ENCODE data around the gene MTMR11. TPM values are rescaled to one million over a fixed set of nuclear protein-coding genes. Genes with fewer than 3 reads are reported as not detected.

MTMR11 gene
- total and polyA plus RNA-seq, 11 donors = 1.6 to 4.5 (median 2.1) TPM

DNA sequence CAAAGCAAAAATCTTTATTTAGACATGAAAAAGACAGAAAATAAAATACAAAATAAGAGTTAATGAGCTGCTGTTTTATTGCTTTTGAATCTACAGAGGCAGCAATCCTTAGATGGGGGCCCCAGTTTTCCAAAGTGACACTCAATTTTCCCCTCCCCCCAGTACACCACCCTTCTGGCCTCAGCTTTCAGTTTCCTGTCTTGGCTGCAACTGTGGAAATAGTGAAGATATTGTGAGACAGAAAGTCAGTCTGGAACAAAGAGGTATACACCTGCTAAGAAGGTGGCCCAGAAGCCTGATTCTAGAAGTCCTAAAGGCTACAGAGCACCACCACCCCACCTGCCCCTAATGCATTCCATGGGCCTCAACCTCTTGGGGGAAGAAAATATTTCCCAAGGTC is 1.1 kb upstream of the MTMR11 start:
- H3K9me3 ChIP-seq = no peaks in the 10 kb centered on the region
- H3K4me3 ChIP-seq = peak overlapping the region in 2 of 12 donors; percentile 55 to 68
- H3K27ac ChIP-seq = peak overlapping the region in 8 of 12 donors; percentile 12 to 88 (median 57)
- ATAC-seq (peak in 2 of 4 donors; percentile 19 to 42), DNase-seq (no peak)
- no peaks in the 10 kb centered on the region for H3K27me3 ChIP-seq
- TF ChIP-seq, protein P1, sequence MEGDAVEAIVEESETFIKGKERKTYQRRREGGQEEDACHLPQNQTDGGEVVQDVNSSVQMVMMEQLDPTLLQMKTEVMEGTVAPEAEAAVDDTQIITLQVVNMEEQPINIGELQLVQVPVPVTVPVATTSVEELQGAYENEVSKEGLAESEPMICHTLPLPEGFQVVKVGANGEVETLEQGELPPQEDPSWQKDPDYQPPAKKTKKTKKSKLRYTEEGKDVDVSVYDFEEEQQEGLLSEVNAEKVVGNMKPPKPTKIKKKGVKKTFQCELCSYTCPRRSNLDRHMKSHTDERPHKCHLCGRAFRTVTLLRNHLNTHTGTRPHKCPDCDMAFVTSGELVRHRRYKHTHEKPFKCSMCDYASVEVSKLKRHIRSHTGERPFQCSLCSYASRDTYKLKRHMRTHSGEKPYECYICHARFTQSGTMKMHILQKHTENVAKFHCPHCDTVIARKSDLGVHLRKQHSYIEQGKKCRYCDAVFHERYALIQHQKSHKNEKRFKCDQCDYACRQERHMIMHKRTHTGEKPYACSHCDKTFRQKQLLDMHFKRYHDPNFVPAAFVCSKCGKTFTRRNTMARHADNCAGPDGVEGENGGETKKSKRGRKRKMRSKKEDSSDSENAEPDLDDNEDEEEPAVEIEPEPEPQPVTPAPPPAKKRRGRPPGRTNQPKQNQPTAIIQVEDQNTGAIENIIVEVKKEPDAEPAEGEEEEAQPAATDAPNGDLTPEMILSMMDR (IDR thresholded peaks at IDR 0.05) = no peak
- no peak for TF ChIP-seq POLR2A (IDR thresholded peaks at IDR 0.05)
- intact Hi-C loops (cut with DNase I) = loop anchor here in 1 of 10 donors (5.0 kb wide), 1 partner anchor 40 kb away; the partner anchor contains the start of gene BOLA1
- peaks cover 0 to 50% (median 38%) of the 10 kb centered on the region in 12 donors for H3K4me1 ChIP-seq
- peaks cover 0 to 12% (median 0%) of the 10 kb centered on the region in 9 donors for H3K36me3 ChIP-seq

DNA sequence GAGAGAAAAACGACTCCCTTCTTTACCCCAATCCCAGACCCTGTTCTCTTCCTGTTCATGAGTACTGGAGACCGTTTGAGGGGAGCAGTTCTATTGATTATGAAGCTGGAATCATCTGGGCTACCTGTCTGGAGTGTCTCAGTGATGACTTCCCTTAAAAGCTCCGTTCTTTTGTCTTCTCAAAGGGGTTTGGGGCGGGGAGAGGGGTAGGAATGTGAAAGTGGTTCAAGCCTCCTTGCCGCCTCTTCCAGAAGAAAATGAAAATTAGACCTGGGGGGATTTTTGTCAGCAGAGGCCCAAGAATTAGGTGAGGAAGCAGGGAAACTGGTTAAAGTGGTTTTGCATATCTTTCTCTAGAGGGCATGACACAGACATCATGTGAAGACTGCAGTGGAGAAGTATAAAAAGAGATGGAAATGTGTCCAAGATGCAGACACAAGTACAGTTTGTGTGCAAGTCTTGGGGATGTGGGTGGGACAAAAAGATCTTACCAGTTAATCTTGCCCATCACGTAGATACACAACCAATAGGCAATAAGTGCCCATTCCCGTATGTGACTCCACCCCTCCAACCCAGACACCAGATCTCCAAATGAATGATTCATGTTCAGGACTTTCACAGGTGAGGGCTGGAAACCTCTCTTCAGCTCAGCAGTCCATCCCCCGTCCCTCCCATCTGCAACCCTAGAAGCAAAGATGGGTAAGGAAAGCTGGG is 470 bp upstream of the MTMR11 start:
- 26 to 40% (median 31%) methylated on average over 8 of the region's 8 CpGs for WGBS, 4 donors
- TF ChIP-seq POLR2A (IDR thresholded peaks at IDR 0.05) = no peak
- TF ChIP-seq, protein P1 (IDR thresholded peaks at IDR 0.05) = no peak
- Histone ChIP-seq H3K27ac (peak overlapping the region in 9 of 12 donors; percentile 10 to 88 (median 59)), H3K4me3 (peak overlapping the region; percentile 22 to 73 (median 55)), H3K27me3 (no peaks in the 10 kb centered on the region), H3K36me3 (peaks cover 0 to 16% (median 0%) of the 10 kb centered on the region in 9 donors), H3K4me1 (peaks cover 0 to 44% (median 35%) of the 10 kb centered on the region in 12 donors), H3K9me3 (no peaks in the 10 kb centered on the region)
- intact Hi-C loops (cut with DNase I) = loop anchor here in 1 of 10 donors (5.0 kb wide), 1 partner anchor 40 kb away; the partner anchor contains the start of gene BOLA1
- DNase-seq (no peak), ATAC-seq (no peak)

DNA sequence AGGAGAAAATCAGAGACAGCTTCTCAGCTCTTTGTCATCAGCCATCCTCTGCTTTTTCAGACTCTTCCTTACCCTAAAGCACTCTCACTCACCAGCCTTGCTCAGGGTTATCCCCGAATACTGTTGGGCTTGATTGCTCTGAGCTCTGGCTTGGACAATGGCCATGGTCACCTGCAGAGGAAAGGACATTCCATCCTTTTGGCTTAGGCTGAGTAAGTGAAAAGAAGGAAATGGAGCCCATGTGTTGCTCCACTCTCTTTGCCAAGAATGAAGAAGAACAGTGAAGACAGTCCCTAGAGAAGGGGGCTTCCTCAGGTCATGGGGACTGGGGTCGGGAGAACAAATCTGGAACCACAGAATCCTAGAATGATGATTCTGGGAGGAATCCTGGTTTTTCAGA is 2.3 kb downstream of the MTMR11 start:
- Histone ChIP-seq H3K4me3 (no peak overlapping the region), H3K4me1 (peaks cover 0 to 42% (median 29%) of the 10 kb centered on the region in 12 donors)
- WGBS, 4 donors = 39 to 67% (median 61%) methylated on average over 2 of the region's 2 CpGs

DNA sequence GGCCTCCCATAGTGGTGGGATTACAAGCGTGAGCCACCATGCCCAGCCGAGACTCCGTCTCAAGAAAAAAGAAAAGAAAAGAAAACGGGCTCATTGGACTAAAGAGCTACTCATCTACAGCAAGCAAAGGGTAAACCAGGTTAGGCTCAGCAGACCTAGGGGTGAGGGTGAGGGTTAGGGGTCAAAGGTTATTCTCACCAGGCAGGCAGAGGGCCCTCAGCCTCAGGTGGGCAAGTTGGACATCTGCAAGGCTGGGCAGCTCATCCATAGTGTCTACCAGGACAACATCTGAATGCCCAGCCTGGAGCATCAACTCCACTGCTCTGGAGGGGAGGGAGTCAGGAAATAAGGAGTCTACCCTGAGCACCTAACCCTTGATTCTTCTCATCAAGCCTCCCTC is 3.5 kb downstream of the MTMR11 start:
- H3K36me3 ChIP-seq = peaks cover 0 to 40% (median 7%) of the 10 kb centered on the region in 9 donors
- H3K9me3 ChIP-seq = no peaks in the 10 kb centered on the region
- no peaks in the 10 kb centered on the region for H3K27me3 ChIP-seq
- TF ChIP-seq, protein P1 (IDR thresholded peaks at IDR 0.05) = no peak
- no peak for TF ChIP-seq POLR2A (IDR thresholded peaks at IDR 0.05)
- intact Hi-C loops (cut with DNase I) = no loop called here
- H3K27ac ChIP-seq = no peak overlapping the region
- H3K4me3 ChIP-seq = no peak overlapping the region
- WGBS, 4 donors = 97 to 98% (median 98%) methylated on average over 4 of the region's 4 CpGs
- DNase-seq (no peak), ATAC-seq (no peak)
- H3K4me1 ChIP-seq = peaks cover 0 to 42% (median 24%) of the 10 kb centered on the region in 12 donors

More for the DNA sequence above, 2.3 kb downstream of the MTMR11 start:
- no peak for TF ChIP-seq POLR2A (IDR thresholded peaks at IDR 0.05)
- TF ChIP-seq, protein P1 (IDR thresholded peaks at IDR 0.05) = no peak
- peaks cover 0 to 37% (median 7%) of the 10 kb centered on the region in 9 donors for H3K36me3 ChIP-seq
- no peak for DNase-seq
- H3K27ac ChIP-seq = no peak overlapping the region
- intact Hi-C loops (cut with DNase I) = no loop called here
- no peaks in the 10 kb centered on the region for H3K9me3 ChIP-seq
- no peak for ATAC-seq
- no peaks in the 10 kb centered on the region for H3K27me3 ChIP-seq

Data from heart left ventricle (tissue), 16 donors.